Dedifferentiated amniotic fluid mesenchymal stem cell (primary cell): ENCODE measurements around the gene RUNX3.

ENCODE experiments used
- DNase-seq: peaks from one replicate; pipeline ENCODE4 v3.0.0-alpha.2; 2016; ENCODE audit errors: extremely low spot score

The RUNX3 gene

DNA sequence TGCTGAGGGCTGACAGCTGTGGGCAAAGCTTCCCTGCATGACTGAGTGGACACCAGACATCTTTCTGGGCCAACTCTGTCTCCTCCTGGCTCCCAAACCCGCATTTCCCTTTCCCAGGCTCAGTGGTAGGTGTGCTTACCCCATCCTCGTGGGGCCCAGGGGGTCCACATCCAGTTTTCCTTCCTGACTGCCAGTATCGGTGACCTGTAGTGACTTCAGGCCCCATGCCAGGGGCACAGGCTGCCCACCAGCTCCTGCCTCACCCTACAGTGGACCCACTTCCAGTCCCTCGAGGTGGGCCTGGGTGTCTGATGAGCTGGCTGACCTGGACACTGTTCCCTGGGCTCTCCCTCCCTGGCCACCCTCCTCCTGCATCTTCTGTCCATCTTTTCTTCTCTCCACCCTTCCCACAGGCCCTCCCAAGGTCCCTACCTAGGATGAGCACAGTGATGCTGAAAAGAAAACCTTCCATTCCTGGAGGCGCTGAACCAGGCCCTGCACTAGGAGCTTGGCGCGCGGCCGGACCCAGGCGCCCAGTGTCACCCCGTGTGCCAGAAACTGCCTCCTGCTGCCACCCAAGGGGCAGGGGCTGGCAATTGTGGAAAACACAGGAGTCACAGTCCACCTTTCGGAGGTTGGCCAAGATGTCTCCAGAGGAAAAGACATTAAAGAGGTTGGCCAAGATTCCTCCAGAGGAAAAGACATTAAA, 67.1 kb downstream of the RUNX3 start:
- DNase-seq = no peak

DNA sequence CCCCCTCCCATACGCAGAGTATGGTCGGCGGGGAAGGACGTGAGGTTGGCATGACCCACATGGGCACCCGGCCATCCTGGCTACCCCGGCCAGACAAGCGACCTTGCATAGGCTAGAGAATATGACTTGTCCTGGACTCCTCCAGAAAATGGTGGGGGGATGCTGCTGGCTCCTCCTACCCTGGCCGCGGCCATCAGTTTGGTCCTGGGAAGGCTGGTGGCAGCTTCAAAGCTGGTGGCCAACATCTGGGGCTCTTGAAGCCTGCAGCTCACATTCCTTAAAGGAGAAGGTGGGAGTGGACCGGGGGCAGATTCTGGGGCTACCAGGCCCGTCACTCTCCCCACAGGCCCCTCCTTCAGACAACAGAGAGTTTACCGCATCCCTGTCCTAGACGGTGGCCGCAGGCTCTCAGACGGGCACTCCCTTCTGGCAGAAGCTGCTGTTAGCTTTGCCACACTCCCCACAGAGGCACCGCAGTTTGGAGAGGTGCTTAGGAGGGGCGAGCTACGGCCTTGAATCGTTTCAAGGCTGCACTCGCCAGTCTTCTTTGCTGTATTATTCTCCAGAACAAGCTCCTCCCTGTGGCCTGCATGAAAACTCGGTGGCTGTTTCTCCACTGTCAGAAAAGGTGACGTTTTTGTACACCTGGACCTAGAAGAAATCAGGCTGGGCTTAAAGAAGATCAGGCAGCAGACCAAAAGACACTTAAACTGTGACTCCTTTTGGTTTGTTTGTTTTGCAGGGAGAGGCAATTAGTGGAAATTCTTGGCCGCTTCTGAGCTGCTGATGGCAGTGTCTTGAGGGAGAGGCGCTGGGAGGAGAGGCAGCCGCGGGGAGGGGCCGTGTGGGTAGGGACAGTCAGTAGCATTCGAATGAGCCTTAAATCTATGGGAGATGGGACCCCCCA, 68.0 kb downstream of the RUNX3 start:
- no peak for DNase-seq

DNA sequence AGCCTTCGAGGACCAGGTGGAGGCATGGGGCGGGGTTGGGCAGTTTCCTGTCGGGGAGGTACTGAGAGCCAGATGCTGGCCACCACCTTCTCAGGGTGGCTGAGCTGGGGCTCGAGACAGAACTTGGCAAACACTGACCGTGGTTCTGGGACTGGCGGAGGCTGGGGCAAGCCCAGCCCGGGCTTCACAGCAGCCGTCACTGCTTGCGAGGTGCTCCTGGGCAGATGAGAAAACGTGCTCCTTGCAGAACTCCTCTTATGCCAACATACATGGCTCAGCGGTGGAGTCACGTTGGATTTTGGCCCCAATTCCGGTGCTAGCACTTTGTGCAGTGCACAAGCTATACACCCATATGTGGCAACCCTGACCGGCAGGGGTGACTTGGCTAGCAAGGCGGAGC, 69.2 kb downstream of the RUNX3 start:
- DNase-seq = no peak

DNA sequence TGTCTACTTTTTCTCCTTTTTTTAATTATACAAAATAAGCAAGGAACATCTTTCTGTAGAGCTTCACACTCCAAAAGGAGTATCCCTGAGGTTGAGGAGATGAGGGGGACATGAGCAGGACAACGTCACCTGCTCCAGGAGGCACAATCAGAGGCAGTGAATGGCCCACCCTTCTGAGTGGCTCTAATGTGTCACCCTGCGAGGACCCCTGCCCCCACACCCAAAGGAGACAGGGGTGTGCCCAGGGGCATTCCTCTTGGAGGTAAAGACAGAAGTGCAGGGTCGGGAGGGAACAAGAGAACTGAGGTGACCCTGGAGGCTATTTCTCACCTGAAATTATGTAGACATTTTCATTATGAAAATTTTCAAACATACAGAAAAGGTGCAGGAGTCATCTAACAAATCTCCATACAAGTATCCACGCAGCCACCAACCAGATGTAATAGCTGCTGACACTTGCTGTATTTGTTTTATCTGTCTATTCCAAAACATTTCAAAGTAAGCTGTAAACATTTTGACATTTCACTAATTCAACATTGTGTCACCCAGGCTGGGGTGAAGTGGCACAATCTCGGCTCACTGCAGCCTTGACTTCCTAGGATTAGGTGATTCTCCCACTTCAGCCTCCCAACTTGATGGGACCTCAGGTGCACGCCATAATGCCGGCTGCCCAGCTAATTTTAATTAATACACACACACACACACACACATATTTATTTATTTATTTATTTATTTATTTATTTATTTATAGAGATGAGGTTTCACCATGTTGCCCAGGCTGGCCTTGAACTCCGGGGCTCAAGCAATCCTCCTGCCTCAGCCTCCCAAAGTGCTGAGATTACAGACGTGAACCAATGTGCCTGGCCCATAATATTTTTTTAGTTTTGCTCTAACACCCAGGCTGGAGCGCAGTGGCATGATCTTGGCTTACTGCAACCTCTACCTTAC, 70.7 kb downstream of the RUNX3 start:
- DNase-seq = no peak

DNA sequence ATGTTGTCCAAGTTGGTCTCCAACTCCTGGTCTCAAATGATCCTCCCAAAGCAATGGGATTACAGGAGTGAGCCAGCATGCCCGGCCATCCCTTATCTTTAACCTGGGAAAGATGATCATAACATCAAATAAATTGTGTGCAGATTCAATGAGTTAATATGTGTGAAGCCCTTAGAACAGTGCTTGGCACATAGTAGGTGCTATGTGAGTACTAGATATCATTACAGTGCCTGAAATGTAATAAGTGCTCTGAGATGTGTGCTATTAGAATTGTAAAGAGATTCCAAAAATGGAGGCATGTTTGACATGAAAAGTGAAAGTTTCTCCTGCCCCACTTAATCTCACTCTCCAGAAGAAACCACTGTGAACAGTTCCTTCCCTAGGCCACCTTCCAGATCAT, 71.8 kb downstream of the RUNX3 start:
- DNase-seq = no peak

DNA sequence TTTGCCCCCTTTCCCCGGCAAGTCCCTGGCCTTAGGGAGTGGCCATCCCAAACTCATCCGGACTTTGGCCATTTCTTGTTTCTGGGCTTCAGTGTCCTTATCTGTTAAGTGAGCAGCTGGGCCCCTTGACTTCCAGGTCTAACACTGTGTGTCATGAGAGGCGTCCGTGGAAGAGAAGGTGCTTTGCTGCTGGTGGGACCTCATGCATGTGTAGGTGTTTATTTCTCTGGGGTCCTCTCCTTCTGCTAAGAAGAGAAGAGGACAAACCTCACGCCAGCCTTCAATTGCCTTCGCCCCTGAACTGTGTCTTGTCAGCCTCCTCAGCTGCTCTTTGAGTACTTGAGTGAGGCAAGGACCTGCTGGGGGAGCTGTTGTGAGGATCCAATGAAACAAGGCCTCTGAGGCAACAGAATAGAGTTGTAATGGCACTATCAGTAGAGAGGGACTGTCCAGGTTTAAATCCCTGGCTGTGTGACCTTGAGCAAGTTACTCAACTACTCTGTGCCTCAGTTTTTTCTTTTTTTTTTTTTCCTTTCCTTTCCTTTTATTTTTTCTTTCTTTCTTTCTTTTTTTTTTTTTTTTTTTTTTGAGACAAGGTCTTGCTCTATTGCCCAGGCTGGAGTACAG, 72.5 kb downstream of the RUNX3 start:
- no peak for DNase-seq

DNA sequence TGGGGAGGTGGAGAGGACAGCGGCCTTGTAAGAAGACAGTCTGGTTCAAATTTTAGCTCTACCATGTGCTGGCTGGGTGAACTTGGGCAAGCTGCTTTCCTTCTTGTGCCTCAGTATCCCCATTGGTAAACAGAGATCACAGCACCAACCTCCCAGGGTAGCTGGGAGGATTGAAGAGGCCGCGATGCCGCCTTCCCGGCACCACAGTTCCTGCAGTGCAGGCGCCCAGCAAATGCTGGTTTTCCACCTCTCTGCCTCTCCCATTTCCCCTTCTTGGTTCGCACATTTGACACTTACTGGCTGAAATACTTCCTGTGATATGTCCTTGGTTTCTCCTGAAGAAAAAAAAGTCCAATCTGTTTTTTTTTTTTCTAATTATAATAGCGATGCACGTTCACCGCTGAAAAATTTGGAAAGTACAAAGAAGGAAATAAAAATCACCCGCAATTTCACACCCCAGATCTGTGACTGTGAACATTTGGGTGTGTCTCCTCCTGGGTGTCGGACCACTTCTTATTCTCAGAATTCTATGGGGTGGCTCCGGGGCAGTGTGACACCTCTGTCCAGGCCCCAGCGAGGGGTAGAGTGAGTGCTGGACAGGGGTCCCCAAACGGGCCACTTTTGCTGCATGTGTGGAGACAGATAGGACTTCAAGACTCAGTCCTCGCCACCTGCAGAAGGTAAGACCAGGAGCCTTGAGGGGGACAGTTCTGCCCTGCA, 73.1 kb downstream of the RUNX3 start:
- DNase-seq = no peak

DNA sequence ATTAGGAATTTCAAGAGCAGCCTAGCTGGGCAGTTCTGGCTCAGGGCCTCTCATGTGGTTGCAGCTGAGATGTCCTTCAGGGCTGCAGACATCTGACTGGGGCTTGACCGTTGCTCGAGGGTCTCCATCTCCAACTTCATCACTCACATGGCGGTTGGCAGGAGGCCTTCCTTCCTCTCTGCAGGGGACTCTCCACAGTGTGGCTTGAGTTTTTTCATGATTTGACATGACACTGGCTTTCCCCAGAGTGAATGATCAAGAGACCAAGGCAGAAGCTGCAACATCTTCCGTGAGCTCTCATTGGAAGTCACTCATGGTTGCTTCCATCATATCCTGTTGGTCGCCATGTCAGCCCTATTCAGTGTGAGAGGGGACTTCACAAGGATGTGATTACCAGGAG, 74.6 kb downstream of the RUNX3 start:
- no peak for DNase-seq

DNA sequence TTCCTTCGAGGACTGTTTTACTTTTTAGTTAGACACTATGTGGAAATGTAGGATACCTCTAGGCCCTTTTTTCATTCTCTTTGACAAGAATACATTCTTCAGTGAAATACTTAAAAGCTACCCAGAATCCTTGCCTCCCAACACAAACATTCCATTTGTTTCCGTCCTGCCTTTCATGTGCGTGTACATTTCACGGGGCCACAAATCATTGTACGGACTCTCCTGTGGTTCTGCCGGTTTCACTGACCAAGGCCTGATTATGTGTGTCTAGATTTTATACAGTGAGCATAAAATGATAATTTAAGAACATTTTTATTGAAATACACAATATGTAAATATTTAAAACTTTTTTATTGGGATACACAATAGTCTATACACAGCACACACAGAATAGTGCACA, 76.4 kb downstream of the RUNX3 start:
- no peak for DNase-seq

DNA sequence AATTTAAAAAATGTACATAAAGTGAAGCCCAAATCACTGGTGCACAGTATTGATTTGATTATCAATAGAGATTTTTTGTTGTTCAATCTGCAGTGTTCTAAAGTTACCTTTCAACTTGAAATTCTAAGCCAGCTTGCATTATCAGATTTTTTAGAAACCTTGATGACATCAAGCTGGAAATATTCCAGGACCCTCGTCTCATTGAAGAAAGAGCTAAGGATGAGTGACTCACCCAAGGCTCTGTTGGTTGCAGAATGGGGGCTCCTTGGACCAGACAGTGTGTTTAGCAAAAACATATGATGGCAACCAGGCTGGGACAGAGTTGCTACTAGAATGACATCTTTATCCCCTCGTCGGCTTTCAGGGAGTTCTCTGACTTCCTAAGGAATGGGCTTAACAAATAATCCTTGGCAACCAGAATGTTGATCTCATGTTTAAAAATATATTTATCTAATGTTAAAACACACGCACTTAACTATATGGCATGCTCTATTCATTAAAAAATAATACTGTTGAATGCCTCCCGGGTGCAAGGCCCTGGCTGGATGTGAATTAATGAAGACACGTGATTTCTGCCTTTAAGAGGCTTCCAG, 79.7 kb downstream of the RUNX3 start:
- no peak for DNase-seq

DNA sequence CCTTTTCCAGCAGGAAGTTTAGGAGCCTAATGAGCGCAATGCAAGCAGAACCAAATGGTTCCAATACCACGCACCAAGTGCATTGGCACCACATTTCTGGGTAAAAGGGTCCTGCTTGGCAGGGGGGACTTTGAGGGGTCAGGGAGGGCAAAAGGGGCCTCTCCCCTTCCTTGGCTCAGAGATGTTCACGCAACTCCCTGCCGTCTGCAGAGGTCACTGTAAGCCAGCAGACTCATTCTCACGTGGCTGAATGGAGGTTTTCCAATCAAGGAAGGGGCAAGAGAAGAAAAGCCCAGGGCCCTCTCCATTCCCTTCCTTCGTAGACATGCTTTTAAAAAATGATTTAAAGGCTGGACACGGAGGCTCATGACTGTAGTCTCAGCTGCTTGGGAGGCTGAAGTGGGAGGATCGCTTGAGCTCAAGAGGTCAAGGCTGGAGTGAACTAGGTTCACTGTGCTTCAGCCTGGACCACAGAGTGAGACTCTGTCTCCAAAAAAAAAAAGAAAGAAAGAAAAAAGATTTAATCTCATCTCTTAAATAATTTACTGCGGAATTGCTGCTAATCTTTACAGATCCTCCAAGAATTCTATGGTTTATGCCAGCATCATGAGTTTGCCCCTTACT, 80.3 kb downstream of the RUNX3 start:
- DNase-seq = no peak
